Transverse colon (tissue), 1 donor: ENCODE measurements around the gene MPDU1.

ENCODE experiments used
- EP300 ChIP-seq: sonication (generic); formaldehyde crosslinking; IDR thresholded peaks from one replicate; pipeline ENCODE4 v1.6.1; 2017; ENCODE audit warnings: antibody characterized with exemption, low read depth
- POLR2A ChIP-seq: fragments of 450-650 bp; IDR thresholded peaks from one replicate; pipeline ENCODE4 v1.6.1; 2016; ENCODE audit warnings: antibody characterized with exemption, mild to moderate bottlenecking, moderate library complexity

DNA sequence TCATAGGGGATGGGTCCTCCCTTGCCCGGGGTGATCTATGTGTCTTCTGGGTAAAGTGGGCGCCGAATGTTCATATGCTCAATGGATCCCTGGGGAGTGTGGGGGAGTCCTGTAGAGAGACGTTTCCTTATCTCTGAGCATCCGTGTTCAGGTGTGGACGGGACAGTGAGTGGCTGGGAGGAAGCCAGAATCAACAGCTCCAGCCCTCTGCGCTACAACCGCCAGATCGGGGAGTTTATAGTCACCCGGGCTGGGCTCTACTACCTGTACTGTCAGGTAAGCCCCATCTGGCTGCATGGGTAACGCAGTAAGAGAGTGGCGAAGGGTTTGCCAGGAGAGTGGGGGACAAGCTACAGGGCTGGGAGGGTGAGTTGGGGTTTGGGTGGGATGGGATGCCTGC is 27.0 kb upstream of the MPDU1 start:
- no peak for TF ChIP-seq EP300
- TF ChIP-seq POLR2A = no peak
